HCT116 (cell line): Measurements from ENCODE around the gene CPNE5.

ENCODE experiments used
- CTCF ChIP-seq, 3 experiments: fragments of 200-600 bp in 1 of 3; sonication (generic) in 1 of 3; IDR thresholded peaks in 2 of 3; conservative IDR thresholded peaks in 1 of 3; 2 replicates each; pipeline ENCODE4 v1.5.1; 2012 to 2017; ENCODE audit warnings: low read depth in 2 of 3, low read length in 2 of 3, antibody characterized with exemption in 1 of 3, borderline replicate concordance in 1 of 3, control low read depth in 1 of 3, mild to moderate bottlenecking in 1 of 3, mixed read lengths in 1 of 3, mixed run types in 1 of 3, moderate library complexity in 1 of 3; ENCODE audit not compliant: insufficient read depth in 1 of 3
- MAX ChIP-seq: IDR thresholded peaks from 2 replicates; pipeline ENCODE4 v1.6.1; 2012
- RAD21 ChIP-seq: IDR thresholded peaks from 2 replicates; pipeline ENCODE4 v1.6.1; 2012; ENCODE audit warnings: low read depth, mild to moderate bottlenecking
- SP1 ChIP-seq: IDR thresholded peaks from 2 replicates; pipeline ENCODE4 v1.6.1; 2012; ENCODE audit warnings: low read depth
- ZNF274 ChIP-seq: fragments of 200-500 bp; sonication (Bioruptor generic); IDR thresholded peaks from 2 replicates; pipeline ENCODE4 v1.6.1; 2014; ENCODE audit warnings: mild to moderate bottlenecking, low read depth, low read length, inconsistent platforms

GRCh38 chr6:36774331-36774730, 64.9 kb downstream of the CPNE5 start:
- TF ChIP-seq CTCF (IDR thresholded peaks at IDR 0.05 in 2 of 3, conservative IDR thresholded peaks at IDR 0.05 in 1 of 3; ENCODE audit: borderline replicate concordance in 1 of 3, insufficient read depth in 1 of 3, low read depth in 2 of 3, low read length in 2 of 3) = 0 out of 6 replicates have a peak, but pooled peaks of 1 of the 3 experiments have one; percentile 2
- no peak for TF ChIP-seq SP1
- TF ChIP-seq MAX = no peak
- TF ChIP-seq ZNF274 = no peak
- TF ChIP-seq RAD21 = no peak
